Loucy (cell line): ENCODE results near the gene NEDD4L.

Experiments
- EZH2phosphoT487 ChIP-seq: fragments of 200-600 bp; IDR thresholded peaks from 2 replicates; pipeline ENCODE4 v1.6.1; 2018; ENCODE audit warnings: antibody characterized with exemption, mild to moderate bottlenecking, moderate library complexity, borderline replicate concordance
- TF ChIP-seq, protein P1 (sequence below): fragments of 200-600 bp; sonication (generic); conservative IDR thresholded peaks from 2 replicates; pipeline ENCODE4 v1.5.1; 2014; ENCODE audit warnings: mild to moderate bottlenecking, antibody characterized with exemption, low read length

GRCh38 chr18:58095655-58096054 is 51.6 kb downstream of the NEDD4L start:
- TF ChIP-seq, protein P1, sequence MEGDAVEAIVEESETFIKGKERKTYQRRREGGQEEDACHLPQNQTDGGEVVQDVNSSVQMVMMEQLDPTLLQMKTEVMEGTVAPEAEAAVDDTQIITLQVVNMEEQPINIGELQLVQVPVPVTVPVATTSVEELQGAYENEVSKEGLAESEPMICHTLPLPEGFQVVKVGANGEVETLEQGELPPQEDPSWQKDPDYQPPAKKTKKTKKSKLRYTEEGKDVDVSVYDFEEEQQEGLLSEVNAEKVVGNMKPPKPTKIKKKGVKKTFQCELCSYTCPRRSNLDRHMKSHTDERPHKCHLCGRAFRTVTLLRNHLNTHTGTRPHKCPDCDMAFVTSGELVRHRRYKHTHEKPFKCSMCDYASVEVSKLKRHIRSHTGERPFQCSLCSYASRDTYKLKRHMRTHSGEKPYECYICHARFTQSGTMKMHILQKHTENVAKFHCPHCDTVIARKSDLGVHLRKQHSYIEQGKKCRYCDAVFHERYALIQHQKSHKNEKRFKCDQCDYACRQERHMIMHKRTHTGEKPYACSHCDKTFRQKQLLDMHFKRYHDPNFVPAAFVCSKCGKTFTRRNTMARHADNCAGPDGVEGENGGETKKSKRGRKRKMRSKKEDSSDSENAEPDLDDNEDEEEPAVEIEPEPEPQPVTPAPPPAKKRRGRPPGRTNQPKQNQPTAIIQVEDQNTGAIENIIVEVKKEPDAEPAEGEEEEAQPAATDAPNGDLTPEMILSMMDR: no peak
- no peak for TF ChIP-seq EZH2phosphoT487
